Measurements from ENCODE around the gene RAMP2. TPM values are rescaled to one million over a fixed set of nuclear protein-coding genes. Genes with fewer than 3 reads are reported as not detected.
A peak's percentile ranks its signal among the peaks of the same experiment; 100 is the strongest.

The RAMP2 gene
- total and polyA plus RNA-seq, 2 of the 13 experiments (the other 11 are each of a cell fraction or from before 2014, with no cell fraction given): 1.4 to 5.2 TPM

GRCh38 chr17:42780851-42781638 lies 20.0 kb downstream of the RAMP2 start (continued):
- TF ChIP-seq PCBP2 (optimal IDR thresholded peaks at IDR 0.05; ENCODE audit: low read depth, low read length, poor library complexity, severe bottlenecking): no peak
- no peak for TF ChIP-seq HOMEZ (CRISPR knock-in tag; IDR thresholded peaks at IDR 0.05; ENCODE audit: low read depth)
- TF ChIP-seq ZNF556 (CRISPR knock-in tag; IDR thresholded peaks at IDR 0.05; ENCODE audit: borderline replicate concordance): no peak
- peak; percentile 70; the same call in 1 of the 2 replicates for TF ChIP-seq SMAD1 (CRISPR knock-in tag; IDR thresholded peaks at IDR 0.05; ENCODE audit: borderline replicate concordance, low read depth)
- TF ChIP-seq ZNF776 (CRISPR knock-in tag; IDR thresholded peaks at IDR 0.05): 0 out of 2 replicates have a peak, but pooled peaks have one; percentile 9
- no peak for TF ChIP-seq FOXA3 (CRISPR knock-in tag; IDR thresholded peaks at IDR 0.05)
- no peak for TF ChIP-seq FOSL1 (CRISPR knock-in tag; IDR thresholded peaks at IDR 0.05; ENCODE audit: borderline replicate concordance)
- no peak for TF ChIP-seq PRMT3 (CRISPR knock-in tag; IDR thresholded peaks at IDR 0.05; ENCODE audit: borderline replicate concordance, low read depth)
- TF ChIP-seq PPARG (CRISPR knock-in tag; conservative IDR thresholded peaks at IDR 0.05): no peak
- no peak for TF ChIP-seq KLF9 (CRISPR knock-in tag; IDR thresholded peaks at IDR 0.05; ENCODE audit: low read depth)
- no peak for TF ChIP-seq ZNF17 (CRISPR knock-in tag; IDR thresholded peaks at IDR 0.05)
- peak; percentile 32; the same call in 1 of the 2 replicates for TF ChIP-seq NFE2L1 (CRISPR knock-in tag; IDR thresholded peaks at IDR 0.05; ENCODE audit: borderline replicate concordance)
- no peak; the same call in 1 of the 2 replicates for TF ChIP-seq ZNF136 (CRISPR knock-in tag; IDR thresholded peaks at IDR 0.05; ENCODE audit: low read depth)
- TF ChIP-seq ADNP (CRISPR knock-in tag; IDR thresholded peaks at IDR 0.05): no peak
- no peak for TF ChIP-seq MAZ (IDR thresholded peaks at IDR 0.05; ENCODE audit: borderline replicate concordance, low read depth, low read length)
- TF ChIP-seq MAZ (CRISPR knock-in tag; IDR thresholded peaks at IDR 0.05; ENCODE audit: low read depth): no peak
- no peak for TF ChIP-seq FOXK2 (IDR thresholded peaks at IDR 0.05)
- no peak for TF ChIP-seq CCDC6 (CRISPR knock-in tag; IDR thresholded peaks at IDR 0.05)
- no peak; the same call in 1 of the 2 replicates for TF ChIP-seq ZNF33B (CRISPR knock-in tag; IDR thresholded peaks at IDR 0.05)
- TF ChIP-seq ZNF468 (CRISPR knock-in tag; IDR thresholded peaks at IDR 0.05): no peak
- TF ChIP-seq ZSCAN25 (CRISPR knock-in tag; IDR thresholded peaks at IDR 0.05): no peak
- no peak for TF ChIP-seq TBL1XR1 (IDR thresholded peaks at IDR 0.05; ENCODE audit: borderline replicate concordance, low read length, partially characterized antibody)
- TF ChIP-seq JARID2 (CRISPR knock-in tag; IDR thresholded peaks at IDR 0.05; ENCODE audit: insufficient replicate concordance): no peak
- TF ChIP-seq LBX2 (CRISPR knock-in tag; IDR thresholded peaks at IDR 0.05; ENCODE audit: borderline replicate concordance): 0 out of 2 replicates have a peak, but pooled peaks have one; percentile 15
- TF ChIP-seq IKZF4 (CRISPR knock-in tag; IDR thresholded peaks at IDR 0.05; ENCODE audit: borderline replicate concordance, low read depth, not compliant biosample characterization): no peak
- TF ChIP-seq TCF7L2 (IDR thresholded peaks at IDR 0.05; ENCODE audit: low read depth, low read length): no peak
- peak; percentile 54; the same call in 1 of the 2 replicates for TF ChIP-seq KLF11 (CRISPR knock-in tag; IDR thresholded peaks at IDR 0.05)
- TF ChIP-seq RFXANK (CRISPR knock-in tag; IDR thresholded peaks at IDR 0.05): no peak
- TF ChIP-seq FOXM1 (CRISPR knock-in tag; IDR thresholded peaks at IDR 0.05): no peak
- peak; percentile 45 for TF ChIP-seq ZNF501 (CRISPR knock-in tag; IDR thresholded peaks at IDR 0.05)
